MG63 (cell line): ENCODE data around the gene RMRP. TPM values are rescaled to one million over a fixed set of nuclear protein-coding genes. Genes with fewer than 3 reads are reported as not detected.

Experiments
- DNase-seq: peaks from one replicate; pipeline ENCODE4 v3.0.0-alpha.2; 2020
- H3K27me3 ChIP-seq: fragments of 250-450 bp; sonication (Bioruptor Pico); 2 replicates; pipeline ENCODE4 v1.5.1; 2020; ENCODE audit warnings: mild to moderate bottlenecking, moderate library complexity
- H3K36me3 ChIP-seq: fragments of 250-450 bp; sonication (Bioruptor Pico); 2 replicates; pipeline ENCODE4 v1.5.1; 2020; ENCODE audit warnings: mild to moderate bottlenecking, moderate library complexity
- H3K4me3 ChIP-seq: fragments of 250-450 bp; sonication (Bioruptor Pico); 2 replicates; pipeline ENCODE4 v1.5.1; 2020; ENCODE audit warnings: mild to moderate bottlenecking, moderate library complexity
- H3K9me3 ChIP-seq: fragments of 250-450 bp; sonication (Bioruptor Pico); 2 replicates; pipeline ENCODE4 v1.5.1; 2020; ENCODE audit warnings: mild to moderate bottlenecking, moderate library complexity
- total RNA-seq: library from RNA; depleted of rRNA; stranded (reverse); fragments of >200 nt; shearing (Covaris generic); gene quantifications from 2 replicates; pipeline ENCODE4 v1.2.3, GENCODE V29; 2014; ENCODE audit warnings: low replicate concordance; rRNA removed

Gene RMRP
- 8,012 and 15,182 TPM in 2 replicates for total RNA-seq

DNA sequence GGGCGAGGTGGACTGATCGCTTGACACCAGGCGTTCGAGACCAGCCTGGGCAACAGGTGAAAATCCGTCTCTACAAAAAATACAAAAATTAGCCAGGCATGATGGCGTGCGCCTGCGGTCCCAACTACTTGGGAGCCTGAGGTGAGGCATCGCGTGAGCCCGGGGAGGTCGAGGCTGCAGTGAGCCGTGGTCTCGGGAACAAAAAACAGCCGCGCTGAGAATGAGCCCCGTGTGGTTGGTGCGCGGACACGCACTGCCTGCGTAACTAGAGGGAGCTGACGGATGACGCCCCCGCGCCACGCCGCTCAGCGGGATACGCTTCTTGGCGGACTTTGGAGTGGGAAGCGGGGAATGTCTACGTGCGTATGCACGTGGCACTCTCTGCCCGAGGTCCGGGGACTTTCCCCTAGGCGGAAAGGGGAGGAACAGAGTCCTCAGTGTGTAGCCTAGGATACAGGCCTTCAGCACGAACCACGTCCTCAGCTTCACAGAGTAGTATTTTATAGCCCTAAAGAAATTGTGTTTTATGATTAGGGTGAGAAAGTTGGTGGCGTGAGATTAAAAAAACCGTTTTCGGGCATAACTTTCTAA is at the start of gene RMRP:
Gene RMRP (minus strand): TSS at position 474 of the 591 bp plus-strand sequence.
- peak within 1 kb of the TSS; percentile 83 for H3K4me3 ChIP-seq
- peak; percentile 100 for DNase-seq
- H3K27me3 ChIP-seq: no peaks in the 10 kb centered on the region
- peaks cover 42% of the 10 kb centered on the region for H3K36me3 ChIP-seq
- no peaks in the 10 kb centered on the region for H3K9me3 ChIP-seq

DNA sequence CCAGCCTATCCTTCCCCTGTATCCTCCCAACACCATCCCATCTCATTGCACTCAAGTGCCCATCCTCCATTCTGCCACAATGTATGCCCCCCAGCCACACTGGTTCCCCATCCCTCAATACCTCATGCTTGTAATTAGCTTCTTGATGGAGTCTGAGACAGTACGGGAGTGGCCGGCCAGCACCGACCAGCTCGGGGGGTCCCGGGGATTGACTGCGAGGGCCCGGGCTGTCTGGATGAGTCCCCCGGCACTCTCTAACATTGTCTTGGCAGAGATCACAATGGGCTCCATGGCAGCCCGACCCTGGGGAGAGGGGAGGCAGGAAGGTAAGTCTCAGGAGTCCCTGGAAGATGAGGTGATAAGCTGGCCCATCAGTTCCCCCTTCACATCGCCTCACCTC is 49.1 kb upstream of the RMRP start:
- no peaks in the 10 kb centered on the region for H3K27me3 ChIP-seq
- H3K36me3 ChIP-seq: peaks cover 95% of the 10 kb centered on the region
- H3K9me3 ChIP-seq: no peaks in the 10 kb centered on the region
- no peak overlapping the region for H3K4me3 ChIP-seq
- DNase-seq: no peak

DNA sequence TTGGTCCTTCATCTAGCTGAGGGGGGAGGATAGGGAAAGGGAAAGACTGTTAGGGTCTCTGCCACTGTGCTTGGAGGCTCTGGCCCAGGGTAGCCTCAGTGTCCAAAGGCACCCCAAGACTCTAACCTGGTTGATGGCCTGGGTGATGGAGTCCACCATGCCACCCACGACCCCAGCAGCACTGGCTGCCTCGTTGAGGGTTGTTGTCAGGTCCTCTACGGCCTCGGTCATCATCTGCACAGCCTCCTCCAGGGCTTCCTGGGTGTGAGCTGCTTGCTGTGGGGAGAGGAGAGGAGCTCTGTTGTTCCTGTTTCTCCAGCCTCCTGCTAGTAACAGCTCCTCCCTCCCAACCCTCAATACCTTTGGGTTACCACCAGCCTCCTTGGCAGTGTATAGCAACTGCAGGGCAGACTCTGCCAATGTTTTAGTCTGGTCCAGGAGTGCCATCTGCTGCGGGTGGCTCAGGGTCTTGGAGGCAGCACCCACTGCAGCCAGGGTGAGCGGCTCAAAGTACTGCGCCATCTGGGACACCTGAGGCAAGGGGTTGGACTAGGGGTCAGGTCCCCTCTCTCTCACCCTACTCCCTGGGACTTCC is 48.1 kb upstream of the RMRP start:
- H3K36me3 ChIP-seq: peaks cover 95% of the 10 kb centered on the region

DNA sequence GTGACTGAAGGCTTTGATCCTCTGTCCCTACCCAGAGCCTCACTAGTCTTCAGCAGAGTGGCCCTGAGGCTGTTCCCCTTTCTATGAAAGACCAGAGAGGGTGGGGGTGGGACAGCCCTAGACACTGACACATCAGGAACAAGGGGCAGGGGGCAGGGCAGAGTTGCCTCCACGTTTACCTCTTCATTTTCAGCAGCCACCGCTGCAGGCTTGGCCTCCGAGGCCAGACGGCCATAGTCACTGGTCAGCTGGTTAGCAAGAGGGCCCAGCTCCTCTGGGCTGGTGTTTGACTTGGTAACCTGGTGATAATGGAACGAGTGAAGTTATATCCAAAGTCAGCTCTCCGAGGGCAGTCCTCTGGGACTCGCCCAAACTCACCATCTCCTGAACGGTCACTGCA is 47.6 kb upstream of the RMRP start:
- no peak for DNase-seq
- Histone ChIP-seq H3K4me3 (no peak overlapping the region), H3K36me3 (peaks cover 95% of the 10 kb centered on the region), H3K9me3 (no peaks in the 10 kb centered on the region), H3K27me3 (no peaks in the 10 kb centered on the region)

More for the DNA sequence above, 48.1 kb upstream of the RMRP start:
- Histone ChIP-seq H3K9me3 (no peaks in the 10 kb centered on the region), H3K27me3 (no peaks in the 10 kb centered on the region), H3K4me3 (no peak overlapping the region)
- DNase-seq: no peak

DNA sequence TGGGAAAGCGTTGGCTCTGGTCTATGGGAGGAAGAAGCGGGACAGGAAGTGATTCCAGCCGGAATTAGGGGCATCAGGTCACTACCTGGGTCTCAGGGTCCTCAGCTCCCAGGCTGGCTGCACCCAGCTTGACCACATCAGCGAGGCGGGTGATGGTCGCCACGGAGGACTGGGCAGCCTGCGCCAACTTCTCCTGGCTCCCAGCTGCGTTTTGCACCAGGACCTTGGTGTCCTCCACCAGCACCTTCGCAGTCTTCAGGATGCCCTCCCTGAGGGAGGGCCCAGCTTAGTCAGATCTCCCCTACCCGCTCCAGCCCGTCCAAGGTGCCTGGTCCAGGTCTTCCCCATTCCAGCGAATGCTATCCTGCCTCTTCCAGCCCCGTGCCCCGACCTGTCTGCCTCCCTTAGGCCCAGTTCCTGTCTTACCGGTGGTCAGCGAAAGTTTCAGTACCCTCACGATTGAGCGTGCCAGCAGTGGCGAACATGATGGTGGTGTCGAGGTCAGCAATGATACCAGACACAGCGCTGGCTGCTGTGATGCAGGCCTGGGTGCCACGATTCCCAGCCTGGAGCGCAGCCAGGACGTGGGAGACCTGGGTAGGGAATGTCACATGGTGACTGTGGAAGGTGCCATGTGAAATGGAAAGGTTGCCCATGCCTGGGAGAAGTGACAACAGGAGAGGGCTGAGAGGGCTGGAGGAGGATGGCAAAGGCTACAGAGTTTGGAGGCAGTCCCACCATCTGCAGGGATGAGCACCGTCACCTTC is 46.3 kb upstream of the RMRP start:
- DNase-seq: no peak
- H3K36me3 ChIP-seq: peaks cover 100% of the 10 kb centered on the region
- no peak overlapping the region for H3K4me3 ChIP-seq
- H3K9me3 ChIP-seq: no peaks in the 10 kb centered on the region
- H3K27me3 ChIP-seq: no peaks in the 10 kb centered on the region

DNA sequence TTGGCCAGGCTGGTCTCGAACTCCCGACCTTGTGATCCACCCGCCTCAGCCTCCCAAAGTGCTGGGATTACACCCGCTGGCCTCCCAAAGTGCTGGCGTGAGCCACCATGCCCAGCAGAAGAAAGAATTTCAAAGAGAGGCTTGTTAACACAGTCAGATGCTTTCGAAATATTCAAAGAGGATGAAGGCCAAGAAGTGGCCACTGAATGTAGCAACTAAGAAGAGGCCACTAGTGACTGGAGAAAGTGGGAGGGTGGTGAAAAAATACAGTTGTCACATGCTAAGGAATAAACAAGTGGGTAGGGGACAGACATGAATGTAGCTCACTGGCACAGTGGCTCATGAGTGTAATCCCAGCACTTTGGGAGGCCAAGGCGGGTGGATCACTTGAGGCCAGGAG is 44.9 kb upstream of the RMRP start:
- Histone ChIP-seq H3K27me3 (no peaks in the 10 kb centered on the region), H3K4me3 (no peak overlapping the region), H3K9me3 (no peaks in the 10 kb centered on the region), H3K36me3 (peaks cover 100% of the 10 kb centered on the region)
- no peak for DNase-seq

DNA sequence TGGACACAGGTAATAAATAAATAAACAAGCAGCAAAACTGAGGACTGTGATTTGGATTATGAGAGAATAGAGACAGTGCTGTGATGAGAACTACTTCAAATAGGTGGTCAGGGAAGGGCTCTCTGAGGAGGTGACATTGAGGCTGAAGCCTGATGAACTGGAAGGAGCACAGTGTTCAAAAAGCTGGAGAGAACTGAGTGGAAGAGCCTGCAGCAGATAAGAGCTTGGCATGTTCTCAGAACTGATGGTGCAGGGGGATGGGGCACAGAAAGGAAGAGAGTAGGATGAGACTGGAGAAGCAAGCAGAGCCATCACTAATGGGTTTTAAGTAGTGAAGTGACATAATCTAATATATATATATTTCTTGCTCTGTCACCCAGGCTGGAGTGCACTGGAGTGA is 43.1 kb upstream of the RMRP start:
- H3K4me3 ChIP-seq: no peak overlapping the region
- no peak for DNase-seq
- H3K27me3 ChIP-seq: no peaks in the 10 kb centered on the region
- H3K9me3 ChIP-seq: no peaks in the 10 kb centered on the region
- peaks cover 100% of the 10 kb centered on the region for H3K36me3 ChIP-seq

DNA sequence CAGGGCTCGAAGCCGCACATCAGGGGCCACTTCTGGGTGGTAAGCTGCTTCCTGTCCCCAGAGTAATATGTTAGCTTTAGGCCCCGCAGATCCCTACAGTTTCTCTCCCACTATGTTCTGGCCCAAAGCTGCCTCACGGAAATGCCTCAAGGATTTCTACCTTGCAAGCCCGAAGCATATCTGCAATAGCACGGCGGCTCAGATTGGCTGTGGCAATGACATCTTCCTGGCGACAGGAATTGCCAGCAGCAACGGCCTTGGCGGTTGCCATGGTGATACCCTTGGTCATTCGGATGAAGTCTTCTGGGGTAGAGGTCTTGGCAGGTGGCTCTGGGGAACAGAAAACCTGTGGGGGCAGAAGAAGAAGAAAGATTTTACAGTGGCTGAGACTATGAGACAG is 42.2 kb upstream of the RMRP start:
- no peaks in the 10 kb centered on the region for H3K27me3 ChIP-seq
- H3K4me3 ChIP-seq: no peak overlapping the region
- no peaks in the 10 kb centered on the region for H3K9me3 ChIP-seq
- no peak for DNase-seq
- H3K36me3 ChIP-seq: peaks cover 98% of the 10 kb centered on the region

DNA sequence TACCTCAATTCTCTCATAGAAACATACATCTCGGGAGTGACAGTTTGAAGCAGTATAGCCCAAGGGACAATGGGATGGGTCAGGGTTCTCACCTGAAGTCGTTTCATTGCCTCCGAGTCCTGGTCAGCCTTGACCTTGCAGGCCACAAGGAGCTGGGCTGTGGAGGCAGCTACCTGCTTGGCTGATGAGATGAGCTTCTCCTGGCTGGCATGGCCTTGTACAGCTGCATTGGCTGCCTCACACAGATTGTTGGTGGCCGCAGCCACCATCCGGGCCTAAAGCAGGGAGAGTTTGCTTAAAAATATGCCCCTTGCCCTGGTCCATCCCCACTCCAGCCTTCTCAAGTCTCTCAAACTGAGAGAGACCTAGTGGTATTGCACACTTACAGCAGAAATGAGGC is 40.4 kb upstream of the RMRP start:
- no peak for DNase-seq
- H3K27me3 ChIP-seq: no peaks in the 10 kb centered on the region
- peaks cover 87% of the 10 kb centered on the region for H3K36me3 ChIP-seq
- no peak overlapping the region for H3K4me3 ChIP-seq
- H3K9me3 ChIP-seq: no peaks in the 10 kb centered on the region

DNA sequence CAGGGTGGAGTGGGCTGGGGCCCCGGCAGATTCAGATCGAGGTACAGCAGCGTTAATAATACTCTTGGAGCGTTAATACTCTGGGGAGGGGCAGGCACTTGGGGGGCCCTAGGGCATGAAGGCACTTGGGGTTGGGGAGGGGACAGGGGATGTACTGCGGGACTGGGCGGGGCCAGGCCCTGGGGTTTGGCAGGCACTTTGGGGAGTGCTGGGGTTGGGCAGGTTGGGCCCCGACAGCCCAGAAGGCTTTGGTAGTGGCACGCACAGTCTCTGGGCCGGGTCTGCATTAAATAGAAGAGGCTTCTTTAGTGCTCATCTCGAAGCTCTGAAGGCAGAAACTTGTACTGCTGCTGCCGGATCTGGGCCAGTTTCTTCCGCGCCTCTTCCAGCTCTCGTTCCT is 39.7 kb upstream of the RMRP start:
- Histone ChIP-seq H3K27me3 (no peaks in the 10 kb centered on the region), H3K36me3 (peaks cover 79% of the 10 kb centered on the region), H3K4me3 (no peak overlapping the region), H3K9me3 (no peaks in the 10 kb centered on the region)
- DNase-seq: peak; percentile 2

DNA sequence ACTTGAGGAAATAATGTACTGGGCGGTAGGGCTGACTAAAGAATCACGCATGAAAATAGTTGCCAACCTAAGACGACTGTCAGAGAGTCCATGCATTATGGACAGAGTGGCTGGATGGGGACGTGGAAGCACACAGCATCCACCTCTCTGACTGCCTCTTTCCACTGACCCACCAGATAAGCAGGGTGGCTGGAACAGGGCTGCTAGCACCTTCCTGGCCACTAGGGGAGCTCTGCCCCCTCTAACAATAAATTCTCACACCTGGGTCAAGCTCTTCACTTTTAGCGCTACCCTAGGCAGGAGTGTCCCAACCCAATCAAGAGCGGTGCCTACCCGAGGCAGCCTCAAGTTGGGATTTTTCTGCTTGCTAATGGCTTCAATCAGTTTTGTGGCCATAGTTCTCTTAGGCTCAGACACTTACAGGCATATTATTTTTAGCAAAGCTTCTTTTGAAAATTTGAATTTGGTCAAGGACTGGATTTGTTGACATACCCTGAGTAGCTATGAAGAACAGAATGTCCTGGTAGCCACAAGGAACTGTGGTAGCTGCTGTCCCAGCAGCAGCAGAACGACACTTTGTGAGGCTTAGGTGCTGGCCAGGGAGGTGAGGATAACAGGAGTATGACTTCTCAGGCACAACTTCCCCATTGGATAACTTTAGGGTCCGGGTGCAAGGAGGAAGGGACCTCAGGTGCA is 38.8 kb upstream of the RMRP start:
- Histone ChIP-seq H3K4me3 (no peak overlapping the region), H3K9me3 (no peaks in the 10 kb centered on the region), H3K36me3 (peaks cover 71% of the 10 kb centered on the region), H3K27me3 (no peaks in the 10 kb centered on the region)
- peak; percentile 67 for DNase-seq

DNA sequence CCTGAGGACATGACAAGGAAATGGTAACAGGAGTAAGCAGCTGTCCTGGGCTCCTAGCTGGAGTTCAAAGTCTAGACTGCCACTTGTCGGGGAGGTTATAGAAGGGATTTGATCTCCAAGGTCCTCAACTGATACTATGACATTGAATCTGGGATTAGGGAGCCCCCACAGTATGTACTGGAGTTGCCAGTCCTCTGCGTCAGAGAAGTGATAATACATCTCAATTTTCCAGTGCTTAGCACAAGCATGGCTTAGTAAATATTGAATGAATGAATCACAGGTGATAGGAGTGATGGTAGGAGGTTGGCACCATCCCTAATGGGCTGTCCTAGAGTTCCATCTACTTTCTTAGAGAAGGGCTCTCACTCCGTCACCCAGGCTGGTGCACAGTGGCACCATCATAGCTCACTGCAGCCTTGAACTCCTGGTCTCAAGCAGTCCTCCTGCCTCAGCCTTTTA is 38.2 kb upstream of the RMRP start:
- H3K9me3 ChIP-seq: no peaks in the 10 kb centered on the region
- peaks cover 64% of the 10 kb centered on the region for H3K36me3 ChIP-seq
- H3K4me3 ChIP-seq: no peak overlapping the region
- DNase-seq: no peak
- no peaks in the 10 kb centered on the region for H3K27me3 ChIP-seq

DNA sequence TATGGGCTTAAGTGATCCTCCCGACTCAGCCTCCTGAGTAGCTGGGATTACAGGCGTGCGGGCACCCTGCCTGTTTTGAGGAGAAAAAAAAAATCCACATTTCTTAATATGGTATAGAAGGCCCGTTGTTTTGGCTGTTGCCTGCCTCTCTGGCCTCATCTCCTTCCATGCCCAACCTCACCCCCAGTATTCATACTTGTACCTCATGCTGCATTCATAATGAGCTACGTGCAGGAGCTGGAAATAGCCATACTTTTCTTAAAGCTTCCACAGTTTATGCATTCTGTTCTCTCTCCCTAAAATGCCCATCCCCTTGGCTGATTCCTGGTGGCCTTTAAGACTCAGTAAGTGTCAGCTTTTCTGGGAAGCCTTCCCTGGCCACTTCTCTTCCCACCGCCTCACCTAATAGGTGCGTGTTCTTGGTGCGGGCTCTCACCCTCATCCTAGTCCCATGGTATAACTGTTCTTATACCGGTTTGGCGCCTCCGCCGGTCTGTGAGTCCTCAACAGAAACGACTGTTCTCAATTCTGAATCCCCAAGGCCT is 34.0 kb upstream of the RMRP start:
- H3K27me3 ChIP-seq: no peaks in the 10 kb centered on the region
- H3K9me3 ChIP-seq: no peaks in the 10 kb centered on the region
- H3K36me3 ChIP-seq: peaks cover 51% of the 10 kb centered on the region
- DNase-seq: no peak
- H3K4me3 ChIP-seq: no peak overlapping the region

DNA sequence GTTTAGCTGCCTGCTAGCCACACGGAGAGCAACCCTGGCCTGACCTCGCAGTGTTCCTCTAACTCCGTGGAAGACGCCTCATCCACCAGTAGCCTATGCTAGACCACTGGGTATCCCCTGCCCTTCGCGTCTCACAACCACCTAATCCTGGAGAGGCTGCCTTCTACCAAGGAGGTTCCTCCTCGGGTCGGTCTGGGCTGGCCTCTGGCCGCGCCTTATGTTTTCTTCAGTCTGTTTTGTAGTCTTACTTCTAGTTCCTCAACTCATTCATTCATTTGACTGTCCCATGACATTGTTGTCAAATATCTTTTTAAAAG is 33.5 kb upstream of the RMRP start:
- H3K36me3 ChIP-seq: peaks cover 51% of the 10 kb centered on the region
- H3K9me3 ChIP-seq: no peaks in the 10 kb centered on the region
- DNase-seq: no peak
- no peaks in the 10 kb centered on the region for H3K27me3 ChIP-seq
- H3K4me3 ChIP-seq: peak overlapping the region; percentile 88

DNA sequence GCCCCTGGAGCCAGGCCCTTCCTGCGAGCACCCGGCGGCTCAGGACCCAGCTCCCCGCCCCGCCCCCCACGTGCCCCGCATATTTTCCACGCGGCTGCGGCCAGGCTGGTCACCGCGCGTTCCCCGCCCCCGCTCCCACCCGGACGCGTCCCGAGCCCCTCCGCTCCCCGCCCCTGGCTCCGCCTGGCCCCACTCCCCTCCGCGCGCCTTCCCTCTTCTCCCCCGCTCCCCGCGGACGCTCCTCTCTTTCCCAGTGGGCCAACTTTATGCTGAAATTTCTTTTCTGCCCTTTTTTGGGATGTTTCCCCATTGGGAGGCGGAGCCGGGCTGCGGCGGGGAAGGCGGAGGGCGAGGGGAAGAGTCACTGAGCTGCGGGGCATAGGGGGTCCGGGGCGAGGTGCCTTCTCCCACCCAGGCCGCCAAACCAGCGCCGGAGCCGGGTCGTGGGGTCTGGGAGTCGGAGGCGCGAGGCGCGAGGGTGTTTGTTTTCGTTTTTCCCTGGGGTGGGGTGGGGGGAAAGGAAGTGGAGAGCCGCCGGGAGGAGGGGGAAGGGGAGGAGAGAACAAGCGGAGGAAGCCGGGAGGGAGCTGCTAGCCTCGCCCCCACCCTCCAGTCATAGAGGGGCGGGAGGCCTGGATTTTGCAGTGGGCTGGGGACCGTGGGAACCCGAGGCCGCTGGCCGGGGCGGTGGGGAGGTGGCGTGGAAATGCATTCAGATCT is 33.0 kb upstream of the RMRP start:
- peak overlapping the region; percentile 88 for H3K4me3 ChIP-seq
- peak; percentile 95 for DNase-seq
- no peaks in the 10 kb centered on the region for H3K9me3 ChIP-seq
- peaks cover 51% of the 10 kb centered on the region for H3K36me3 ChIP-seq
- H3K27me3 ChIP-seq: no peaks in the 10 kb centered on the region

DNA sequence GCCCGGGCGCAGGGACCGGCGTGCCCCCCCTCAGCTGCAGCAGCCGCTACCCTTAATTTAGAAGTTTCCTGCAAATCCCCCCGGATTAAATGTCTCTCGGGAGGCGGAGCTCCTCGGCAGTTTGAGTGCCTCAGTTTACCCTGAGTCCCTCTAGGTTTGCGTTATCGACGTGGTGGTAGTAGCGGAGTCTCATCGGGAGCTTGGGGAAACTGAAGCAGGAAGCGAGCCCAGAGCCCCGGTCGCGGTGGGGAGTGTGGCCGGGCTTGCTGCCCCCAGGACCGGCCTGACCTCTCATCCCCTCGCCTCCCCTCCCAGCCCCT is 32.4 kb upstream of the RMRP start:
- no peak for DNase-seq

More for the DNA sequence above, 32.4 kb upstream of the RMRP start:
- Histone ChIP-seq H3K9me3 (no peaks in the 10 kb centered on the region), H3K4me3 (peak overlapping the region; percentile 88), H3K27me3 (no peaks in the 10 kb centered on the region), H3K36me3 (peaks cover 53% of the 10 kb centered on the region)
